Stimulated activated CD4-positive, alpha-beta T cell treated with anti-CD3 and anti-CD28 coated beads, Interleukin-2, amount 100 ng/mL, for 4 hours (primary cell): ENCODE results near the gene DDX27.
"Not testable (repeated sequence)": the region's sequence is repeated elsewhere in the genome, so short reads cannot be mapped to it uniquely, and the experiment has no call there.

Experiments used
- DNase-seq: peaks from one replicate; pipeline ENCODE4 v3.0.0-alpha.2; 2020; ENCODE audit warnings: low read depth

Gene DDX27

DNA sequence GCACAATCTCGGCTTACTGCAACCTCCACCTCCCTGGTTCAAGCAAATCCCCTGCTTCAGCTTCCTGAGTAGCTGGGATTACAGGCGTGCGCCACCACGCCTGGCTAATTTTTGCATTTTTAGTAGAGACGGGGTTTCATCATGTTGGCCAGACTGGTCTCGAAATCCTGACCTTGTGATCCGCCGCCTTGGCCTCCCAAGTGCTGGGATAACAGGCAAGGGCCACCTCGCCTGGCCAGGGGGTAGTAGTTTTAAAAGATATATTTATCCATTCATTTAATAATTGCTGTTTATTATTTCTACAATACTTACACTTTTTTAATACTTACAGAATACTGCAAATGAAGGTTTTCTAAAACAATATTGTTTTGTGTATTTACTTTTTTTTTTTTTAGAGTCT lies 15.5 kb upstream of the DDX27 start:
- no peak for DNase-seq

GRCh38 chr20:49207076-49207475 lies 12.1 kb upstream of the DDX27 start:
- DNase-seq: no peak

GRCh38 chr20:49210101-49210756 lies 9.0 kb upstream of the DDX27 start:
- no peak for DNase-seq

DNA sequence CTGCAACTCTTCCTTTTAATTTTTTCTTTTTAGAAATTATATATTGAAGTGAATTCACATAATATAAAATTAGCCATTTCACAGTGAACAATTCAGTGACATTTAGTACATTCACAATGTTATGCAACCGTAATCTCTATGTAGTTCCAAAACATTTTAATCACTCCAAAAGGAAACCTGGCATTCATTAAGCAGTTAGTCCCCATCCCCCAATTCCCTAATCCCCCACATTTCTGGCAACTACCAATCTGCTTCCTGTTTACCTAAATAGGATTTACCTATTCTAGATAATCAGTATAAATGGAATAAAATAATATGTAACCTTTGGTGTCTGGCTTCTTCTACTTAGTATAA lies 8.5 kb upstream of the DDX27 start:
- no peak for DNase-seq

GRCh38 chr20:49214571-49214970 lies 4.6 kb upstream of the DDX27 start:
- DNase-seq: no peak

GRCh38 chr20:49215232-49215631 lies 4.0 kb upstream of the DDX27 start:
- DNase-seq: no peak

DNA sequence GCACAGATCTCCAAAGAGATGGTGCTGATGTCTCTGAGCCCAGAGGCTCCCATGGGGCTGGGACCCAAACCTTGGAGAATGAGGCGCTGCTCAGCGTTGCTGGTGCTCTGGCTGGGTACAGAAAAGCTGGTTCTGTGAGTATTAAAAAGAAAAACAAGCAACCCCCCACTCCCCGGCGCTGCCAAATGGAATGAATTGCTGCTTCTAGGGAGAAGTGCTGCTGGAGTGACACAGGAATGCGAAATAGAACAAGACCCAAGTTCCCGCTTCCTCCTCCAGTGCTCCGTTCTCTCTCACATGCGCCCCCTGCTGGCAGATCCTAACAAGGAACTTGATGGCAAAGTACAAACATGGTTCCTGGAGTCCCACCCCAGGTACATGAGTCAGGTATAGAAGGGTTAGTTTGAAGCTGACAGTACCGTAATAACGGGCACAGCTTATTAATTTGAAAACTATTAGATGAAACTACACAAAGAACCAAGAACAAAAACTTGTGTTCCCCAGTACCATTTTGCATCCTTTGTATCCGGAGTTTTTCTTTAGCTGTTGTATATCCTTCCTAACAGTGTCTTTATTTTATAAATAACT lies 2.1 kb upstream of the DDX27 start:
- DNase-seq: peak; percentile 91

GRCh38 chr20:49218739-49219090 lies 501 bp upstream of the DDX27 start:
- DNase-seq: not testable (repeated sequence)

DNA sequence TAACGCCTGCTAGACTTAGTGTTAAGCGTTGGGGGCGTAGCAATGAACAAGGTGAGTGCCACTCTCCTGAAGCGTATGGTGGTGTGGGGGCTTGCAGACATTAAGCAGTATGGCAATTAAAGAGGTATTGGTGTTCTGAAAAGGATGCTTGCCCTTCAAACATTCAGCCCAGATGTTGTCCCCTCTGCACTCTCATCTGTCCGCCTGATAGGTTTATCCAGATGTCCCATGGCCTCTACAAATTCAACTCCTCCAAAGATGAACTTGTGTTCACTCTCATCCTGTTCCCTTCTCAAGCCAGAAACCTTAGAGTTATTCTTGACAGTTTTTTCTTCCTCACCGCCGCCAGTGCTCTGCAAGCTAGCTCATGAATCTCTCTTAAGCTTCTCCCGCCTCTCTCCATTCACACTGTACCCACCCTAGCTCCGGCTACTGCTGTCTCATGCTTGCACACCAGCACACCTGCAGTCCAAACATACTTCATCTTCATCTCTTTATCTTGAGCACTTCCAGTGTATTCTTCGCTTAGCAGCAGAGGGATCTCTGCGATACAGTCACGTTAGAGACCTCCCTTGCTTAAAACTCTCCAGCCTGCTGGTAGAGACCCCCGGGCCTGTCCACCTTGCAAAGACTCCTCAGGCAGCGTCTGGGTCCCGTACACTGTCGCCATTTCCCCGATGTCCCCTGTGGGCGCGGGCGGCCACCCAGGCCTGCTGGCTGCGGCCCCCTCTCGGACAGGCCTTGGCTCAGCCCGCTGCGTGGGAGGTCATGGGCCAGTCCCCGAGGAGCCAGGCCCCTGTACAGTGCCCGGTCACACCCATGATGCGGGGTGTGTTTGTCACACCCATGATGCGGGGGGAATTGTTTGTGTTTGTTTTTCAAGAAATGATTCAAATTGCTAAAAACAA lies 962 bp downstream of the DDX27 start:
- no peak for DNase-seq

- no peak for DNase-seq
Measured at GRCh38 chr20:49225896-49226295, 6.7 kb downstream of the DDX27 start.

DNA sequence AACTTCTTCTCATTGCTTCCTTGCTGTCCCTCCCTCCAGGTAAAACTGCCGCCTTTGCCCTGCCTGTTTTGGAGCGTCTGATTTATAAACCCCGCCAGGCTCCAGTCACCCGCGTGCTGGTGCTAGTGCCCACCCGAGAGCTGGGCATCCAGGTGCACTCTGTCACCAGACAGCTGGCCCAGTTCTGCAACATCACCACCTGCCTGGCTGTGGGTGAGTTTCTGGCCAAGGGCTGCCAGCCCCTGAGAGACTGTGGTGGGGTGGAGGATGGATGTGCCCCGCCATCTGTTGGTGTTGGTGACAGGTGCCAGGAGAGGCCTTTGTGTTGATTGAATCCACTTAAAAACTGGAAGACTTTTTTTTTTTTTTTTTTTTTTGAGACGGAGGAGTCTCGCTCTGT lies 9.5 kb downstream of the DDX27 start:
- DNase-seq: no peak

GRCh38 chr20:49229381-49229780 lies 10.2 kb downstream of the DDX27 start:
- DNase-seq: no peak

GRCh38 chr20:49230021-49230420 lies 10.8 kb downstream of the DDX27 start:
- DNase-seq: no peak

DNA sequence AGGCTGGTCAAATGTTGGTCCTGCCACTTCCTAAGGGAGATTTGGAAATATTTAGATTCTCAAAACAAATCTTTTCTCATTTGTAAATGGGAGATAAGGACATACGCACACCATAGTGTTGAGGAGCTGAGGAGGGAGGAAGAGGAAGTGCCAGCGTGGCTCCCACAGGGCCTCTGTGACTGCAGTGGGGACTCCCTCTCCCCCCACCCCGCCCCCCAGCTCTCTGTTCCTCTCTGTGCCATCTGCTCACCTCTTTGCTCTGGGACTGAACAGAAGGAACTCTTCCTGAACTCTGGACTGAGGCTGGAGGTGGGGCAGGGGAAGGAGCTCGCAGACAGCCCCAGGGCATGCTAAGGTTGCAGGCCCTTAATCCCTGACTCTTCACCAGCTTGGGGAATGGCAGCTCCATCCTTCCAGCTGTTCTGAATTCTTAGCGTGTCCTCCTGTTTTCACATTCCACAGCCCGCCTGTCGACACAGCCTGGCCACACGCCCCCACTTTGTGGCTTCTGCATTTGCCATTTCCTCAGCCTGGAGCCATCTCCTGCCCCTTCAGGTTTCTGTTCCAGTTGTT lies 11.4 kb downstream of the DDX27 start:
- no peak for DNase-seq

GRCh38 chr20:49231471-49231870 lies 12.3 kb downstream of the DDX27 start:
- DNase-seq: no peak

DNA sequence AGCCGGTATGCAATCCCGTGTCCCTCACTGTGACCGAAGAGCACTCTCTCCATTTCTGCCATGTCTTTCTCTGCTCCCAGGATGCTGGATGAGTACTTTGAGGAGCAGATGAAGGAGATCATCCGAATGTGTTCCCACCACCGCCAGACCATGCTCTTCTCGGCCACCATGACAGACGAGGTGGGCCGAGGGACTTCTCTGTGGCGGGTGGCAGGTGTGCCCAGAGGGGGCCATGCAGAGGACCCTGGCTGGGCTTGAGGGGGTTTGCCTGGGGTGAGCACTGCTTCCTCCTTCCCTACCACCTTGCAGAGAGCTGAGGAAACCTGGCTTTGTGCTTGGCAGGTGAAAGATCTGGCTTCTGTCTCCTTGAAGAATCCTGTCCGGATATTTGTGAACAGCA lies 14.0 kb downstream of the DDX27 start:
- DNase-seq: no peak

- no peak for DNase-seq
Measured at GRCh38 chr20:49234831-49235230, 15.6 kb downstream of the DDX27 start.

GRCh38 chr20:49236301-49236700 lies 17.1 kb downstream of the DDX27 start:
- DNase-seq: no peak

DNA sequence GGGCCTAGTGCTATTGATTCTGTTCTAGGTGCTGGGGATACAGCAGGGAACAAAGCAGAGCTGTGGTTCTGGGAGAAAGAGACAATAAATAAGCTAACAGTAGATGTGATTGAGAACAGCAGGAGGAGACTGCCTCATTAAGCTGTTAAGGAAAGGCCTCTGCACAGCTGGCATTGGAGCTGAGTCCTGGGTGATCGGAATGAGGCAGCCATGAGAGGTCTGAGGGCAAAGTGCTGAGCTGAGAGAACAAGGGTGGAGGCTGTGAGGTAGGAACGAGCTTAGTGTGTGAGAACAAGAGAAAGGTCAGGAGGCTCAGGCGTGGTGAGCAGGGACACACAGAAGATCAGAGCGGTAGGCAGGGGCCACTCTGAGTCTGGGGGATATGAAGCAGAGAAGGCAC lies 18.3 kb downstream of the DDX27 start:
- no peak for DNase-seq

DNA sequence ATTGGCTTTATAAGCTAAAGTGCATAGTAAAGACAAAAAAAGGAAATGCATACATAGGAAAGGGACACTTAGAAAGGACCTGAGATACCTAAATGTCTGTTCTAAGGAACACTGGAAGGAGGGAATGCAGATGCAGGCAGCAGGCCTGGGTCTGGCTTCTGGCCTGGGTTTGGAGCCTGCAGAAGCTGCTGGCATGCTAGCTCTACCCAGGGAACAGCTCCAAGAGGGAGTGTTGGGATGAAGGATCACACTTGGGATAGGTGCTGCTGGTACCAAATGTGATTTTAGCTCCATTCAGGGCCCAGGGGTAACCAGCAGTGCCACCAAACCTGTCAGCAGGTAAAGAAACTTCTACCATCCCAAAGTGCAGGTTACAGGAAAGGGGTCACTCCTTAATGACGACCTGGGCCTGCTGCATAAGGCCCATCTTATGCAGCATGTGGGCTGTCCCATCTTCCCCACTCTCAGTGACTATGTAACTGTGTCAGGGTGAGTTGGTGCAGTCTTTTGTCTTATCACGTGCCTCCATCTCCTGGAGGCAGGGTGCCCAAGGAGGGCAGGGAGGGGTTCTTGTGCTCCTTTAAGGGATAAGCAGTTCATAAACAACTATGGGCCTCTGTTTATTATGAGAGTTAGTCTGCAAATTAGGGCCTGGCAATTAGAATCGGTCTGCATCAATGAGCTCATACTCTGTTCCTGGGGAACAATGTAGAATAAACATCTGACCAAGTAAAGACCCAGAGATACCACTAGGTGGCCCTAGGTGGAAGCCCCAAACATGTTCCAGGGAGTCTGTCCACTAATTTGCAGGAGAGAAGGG lies 26.9 kb downstream of the DDX27 start:
- no peak for DNase-seq

DNA sequence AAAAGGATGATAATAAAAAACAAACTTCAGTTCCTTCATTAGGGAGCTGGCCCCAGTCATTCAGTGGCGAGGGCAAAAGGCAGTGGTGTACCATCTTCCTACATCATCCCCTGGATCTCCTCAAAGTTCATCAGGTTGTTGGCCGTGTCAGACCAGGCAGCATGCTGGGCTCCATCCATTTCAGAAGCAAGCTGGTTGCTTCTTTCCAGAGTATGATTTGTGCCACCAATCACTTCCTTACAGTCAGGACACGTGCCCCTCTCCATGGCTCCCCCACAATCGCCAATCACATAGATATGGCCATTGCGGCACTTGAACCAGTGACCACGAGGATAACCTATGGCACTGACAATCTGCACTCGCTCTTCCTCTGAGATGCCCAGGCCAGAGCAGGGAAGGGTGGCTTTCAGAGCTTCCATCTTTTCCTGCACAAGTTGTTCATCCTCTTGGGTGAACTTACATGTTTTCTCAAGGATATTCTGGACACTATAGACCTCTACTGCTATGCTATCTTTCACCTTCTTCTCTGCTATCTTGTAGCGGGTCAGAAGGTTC lies 28.0 kb downstream of the DDX27 start:
- no peak for DNase-seq

DNA sequence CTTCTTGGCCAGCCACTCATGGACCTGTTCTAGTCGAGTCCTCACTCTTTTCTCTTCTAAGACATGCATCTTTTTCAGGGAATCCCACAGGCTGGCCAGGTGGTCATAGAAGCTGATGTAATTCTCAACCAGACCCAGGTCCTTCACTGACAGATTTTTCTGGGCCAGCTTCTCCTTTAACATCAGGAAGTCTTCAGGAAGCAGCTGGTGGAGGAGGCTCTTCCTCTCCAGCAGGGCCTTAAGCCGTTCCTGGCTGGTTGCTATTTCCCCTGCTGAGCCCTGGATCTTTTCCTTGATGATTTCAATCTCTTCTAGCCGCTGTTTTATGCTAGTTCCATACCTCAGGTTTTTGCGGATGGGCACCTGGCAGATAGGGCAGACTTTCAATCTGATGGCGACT lies 28.6 kb downstream of the DDX27 start:
- no peak for DNase-seq
